Measurements from ENCODE around the gene PTPRN2.

DNA sequence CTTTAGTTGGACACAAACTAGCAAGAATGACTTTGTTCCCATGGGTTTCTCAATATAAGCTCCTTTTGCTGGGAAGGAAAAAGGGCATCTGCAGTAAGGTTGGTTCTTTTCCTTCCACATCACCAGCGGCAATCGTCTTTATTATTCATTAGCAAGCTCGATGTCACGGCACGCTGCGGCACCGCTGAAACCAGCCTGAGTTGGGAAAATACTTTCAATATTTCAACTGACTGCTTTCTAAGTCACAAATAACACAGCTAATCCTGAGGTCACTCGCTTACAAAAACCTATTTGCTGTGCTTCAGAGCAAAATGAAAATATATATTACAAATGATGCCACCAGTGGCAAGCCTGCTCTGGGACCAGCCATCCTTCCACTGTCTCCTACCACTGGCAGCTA, 665.0 kb downstream of the PTPRN2 start:
- TF ChIP-seq, protein P1, sequence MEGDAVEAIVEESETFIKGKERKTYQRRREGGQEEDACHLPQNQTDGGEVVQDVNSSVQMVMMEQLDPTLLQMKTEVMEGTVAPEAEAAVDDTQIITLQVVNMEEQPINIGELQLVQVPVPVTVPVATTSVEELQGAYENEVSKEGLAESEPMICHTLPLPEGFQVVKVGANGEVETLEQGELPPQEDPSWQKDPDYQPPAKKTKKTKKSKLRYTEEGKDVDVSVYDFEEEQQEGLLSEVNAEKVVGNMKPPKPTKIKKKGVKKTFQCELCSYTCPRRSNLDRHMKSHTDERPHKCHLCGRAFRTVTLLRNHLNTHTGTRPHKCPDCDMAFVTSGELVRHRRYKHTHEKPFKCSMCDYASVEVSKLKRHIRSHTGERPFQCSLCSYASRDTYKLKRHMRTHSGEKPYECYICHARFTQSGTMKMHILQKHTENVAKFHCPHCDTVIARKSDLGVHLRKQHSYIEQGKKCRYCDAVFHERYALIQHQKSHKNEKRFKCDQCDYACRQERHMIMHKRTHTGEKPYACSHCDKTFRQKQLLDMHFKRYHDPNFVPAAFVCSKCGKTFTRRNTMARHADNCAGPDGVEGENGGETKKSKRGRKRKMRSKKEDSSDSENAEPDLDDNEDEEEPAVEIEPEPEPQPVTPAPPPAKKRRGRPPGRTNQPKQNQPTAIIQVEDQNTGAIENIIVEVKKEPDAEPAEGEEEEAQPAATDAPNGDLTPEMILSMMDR (IDR thresholded peaks at IDR 0.05; ENCODE audit: extremely low read depth in 1 of 2, insufficient read depth in 1 of 2, low read depth in 1 of 2, low read length in 2 of 2) = no peak
- TF ChIP-seq POLR2A (IDR thresholded peaks at IDR 0.05; ENCODE audit: low read depth, low read length) (no peak), EZH2 (IDR thresholded peaks at IDR 0.05; ENCODE audit: borderline replicate concordance, low read depth, low read length, severe bottlenecking) (no peak), JUN (IDR thresholded peaks at IDR 0.05; ENCODE audit: borderline replicate concordance, insufficient read depth, insufficient read length, low read depth) (no peak), MYC (IDR thresholded peaks at IDR 0.05; ENCODE audit: low read depth, low read length) (no peak), POLR2AphosphoS5 (IDR thresholded peaks at IDR 0.05; ENCODE audit: insufficient read depth, low read depth, low read length) (no peak), FOS (IDR thresholded peaks at IDR 0.05; ENCODE audit: borderline replicate concordance, insufficient read depth, low read length) (no peak), GATA2 (IDR thresholded peaks at IDR 0.05; ENCODE audit: insufficient read depth, insufficient read length, low read depth, low read length) (no peak)
- TF ChIP-seq, protein P2, sequence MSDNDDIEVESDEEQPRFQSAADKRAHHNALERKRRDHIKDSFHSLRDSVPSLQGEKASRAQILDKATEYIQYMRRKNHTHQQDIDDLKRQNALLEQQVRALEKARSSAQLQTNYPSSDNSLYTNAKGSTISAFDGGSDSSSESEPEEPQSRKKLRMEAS (IDR thresholded peaks at IDR 0.05; ENCODE audit: insufficient read depth, insufficient read length) = no peak

Data from endothelial cell of umbilical vein (primary cell).